NOMO-1 treated with dmso at 0.1 percent for 144 hours (cell line): ENCODE measurements around the gene STRBP.
"Not testable (repeated sequence)": the region's sequence is repeated elsewhere in the genome, so short reads cannot be mapped to it uniquely, and the experiment has no call there.

ENCODE experiments used
- DNase-seq: peaks from one replicate; lab custom pipeline; 2025; ENCODE audit not compliant: unreplicated experiment; lab: John Stamatoyannopoulos, UW

STRBP gene

DNA sequence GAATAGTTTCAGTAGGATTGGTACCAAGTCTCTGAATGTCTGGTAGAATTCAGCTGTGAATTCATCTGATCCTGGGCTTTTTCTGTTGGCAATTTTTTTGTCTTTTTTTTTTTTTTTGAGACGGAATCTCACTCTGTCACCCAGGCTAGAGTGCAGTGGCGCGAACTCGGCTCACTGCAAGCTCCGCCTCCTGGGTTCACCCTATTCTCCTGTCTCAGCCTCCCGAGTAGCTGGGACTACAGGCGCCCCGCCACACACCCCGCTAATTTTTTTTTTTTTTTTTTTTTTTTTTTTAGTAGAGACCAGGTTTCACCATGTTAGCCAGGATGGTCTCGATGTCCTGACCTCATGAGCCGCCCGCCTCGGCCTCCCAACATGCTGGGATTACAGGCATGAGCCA lies 67.9 kb downstream of the STRBP start:
- DNase-seq, result not testable (repeated sequence)

DNA sequence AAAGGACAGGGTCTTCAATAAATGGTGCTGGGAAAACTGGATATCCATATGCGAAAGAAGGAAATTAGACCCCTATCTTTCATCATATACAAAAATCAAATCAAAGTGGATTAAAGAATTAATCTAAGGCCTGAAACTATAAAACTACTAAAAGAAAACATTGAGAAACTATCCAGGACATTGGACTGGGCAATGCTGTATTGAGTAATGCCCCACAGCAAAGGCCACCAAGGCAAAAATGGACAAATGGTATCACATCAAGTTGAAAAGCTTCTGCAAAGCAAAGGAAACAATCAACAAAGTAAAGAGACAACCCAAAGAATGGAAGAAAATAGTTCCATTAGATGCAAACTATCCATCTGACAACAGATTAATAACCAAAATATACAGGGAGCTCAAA lies 72.3 kb downstream of the STRBP start:
- DNase-seq, result no peak

DNA sequence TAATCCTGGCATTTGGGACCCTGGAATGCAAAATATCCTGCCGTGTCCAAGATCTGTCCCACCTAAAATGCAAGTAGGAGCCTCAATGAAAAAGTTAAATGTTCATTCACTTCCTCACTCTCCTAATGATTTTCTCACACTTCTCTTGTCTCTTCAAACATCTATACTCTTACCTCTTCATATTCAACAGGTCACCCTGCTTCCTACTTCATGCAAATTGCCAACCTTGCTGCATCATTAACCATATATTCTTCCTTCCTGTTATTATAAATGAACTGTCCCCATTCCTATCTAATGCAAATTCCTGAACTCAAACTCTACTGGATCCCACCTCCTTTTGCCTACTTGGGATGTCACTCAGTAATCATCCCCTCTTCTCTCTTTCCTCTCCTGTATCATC lies 74.4 kb downstream of the STRBP start:
- DNase-seq, result no peak

GRCh38 chr9:123191680-123192079 lies 76.7 kb downstream of the STRBP start:
- DNase-seq, result no peak

GRCh38 chr9:123191260-123191659 lies 77.1 kb downstream of the STRBP start:
- no peak for DNase-seq

GRCh38 chr9:123187131-123187530 lies 81.3 kb downstream of the STRBP start:
- DNase-seq, result no peak

DNA sequence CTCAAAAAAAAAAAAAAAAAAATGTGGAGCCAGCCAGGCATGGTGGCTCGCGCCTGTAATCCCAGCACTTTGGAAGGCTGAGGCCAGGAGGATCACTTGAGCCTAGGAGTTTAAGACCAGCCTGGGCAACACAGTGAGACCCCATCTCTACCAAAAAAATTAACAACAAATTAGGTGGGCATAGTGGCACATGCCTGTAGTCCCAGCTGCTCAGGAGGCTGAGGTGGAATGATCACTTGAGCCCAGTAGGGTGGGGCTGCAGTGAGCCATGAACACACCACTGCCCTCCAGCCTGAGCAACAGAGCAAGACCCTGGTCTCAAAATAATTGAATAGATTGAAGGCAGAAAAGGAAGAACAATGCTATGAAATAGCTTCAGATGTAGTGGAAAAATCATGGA lies 82.4 kb downstream of the STRBP start:
- DNase-seq, result not testable (repeated sequence)

DNA sequence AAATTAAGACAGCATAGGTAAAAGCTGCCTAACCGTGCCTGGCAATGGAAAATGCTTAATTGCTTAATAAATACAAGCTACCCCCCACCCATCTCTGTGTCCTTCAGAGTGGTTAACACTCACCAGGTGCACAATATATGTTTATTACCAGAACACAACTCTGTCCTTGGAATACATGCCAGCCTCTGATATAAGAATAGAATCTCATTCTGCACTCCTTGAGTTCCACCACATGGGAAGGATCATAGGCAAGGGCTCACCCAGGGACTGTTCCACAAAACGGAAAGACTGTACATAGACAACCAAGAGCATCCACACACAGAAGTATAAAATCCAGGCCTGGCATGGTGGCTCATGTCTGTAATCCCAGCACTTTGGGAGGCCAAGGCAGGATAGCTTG lies 91.4 kb downstream of the STRBP start:
- DNase-seq, result no peak

DNA sequence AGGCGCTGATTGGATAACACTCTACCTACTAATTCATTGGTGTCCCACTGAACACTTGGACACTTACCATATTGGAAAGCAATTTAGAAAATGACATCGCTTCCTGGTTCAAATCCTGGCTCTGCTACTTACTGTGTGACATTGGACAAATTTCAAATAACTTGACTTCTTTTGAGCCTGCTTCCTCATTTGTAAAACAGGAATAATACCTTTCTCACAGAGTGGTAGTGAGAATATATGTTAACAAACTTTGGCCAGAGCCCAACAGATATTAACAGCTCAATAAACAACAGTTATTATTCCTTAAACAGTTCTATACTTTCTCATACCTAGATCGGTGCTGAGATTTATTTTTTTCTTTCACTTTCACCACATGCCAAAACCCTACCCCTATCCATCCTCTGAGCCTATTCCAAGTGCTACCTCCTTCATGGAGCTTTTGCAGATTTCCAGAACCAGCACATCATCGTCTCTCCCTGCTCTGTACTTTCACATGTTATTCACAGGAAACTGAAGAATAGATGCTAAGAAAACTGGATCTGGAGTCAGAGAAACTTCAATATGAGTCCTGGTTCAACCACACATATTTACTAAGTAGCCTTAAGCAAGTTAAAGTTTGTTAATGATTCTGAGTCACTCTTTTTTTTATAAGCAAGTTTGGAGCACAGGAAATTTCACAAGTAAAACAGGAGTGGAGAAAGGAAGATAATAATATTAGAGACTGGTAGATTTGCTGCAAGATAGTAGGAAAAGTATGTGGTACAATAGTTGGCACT lies 92.3 kb downstream of the STRBP start:
- DNase-seq, result no peak

DNA sequence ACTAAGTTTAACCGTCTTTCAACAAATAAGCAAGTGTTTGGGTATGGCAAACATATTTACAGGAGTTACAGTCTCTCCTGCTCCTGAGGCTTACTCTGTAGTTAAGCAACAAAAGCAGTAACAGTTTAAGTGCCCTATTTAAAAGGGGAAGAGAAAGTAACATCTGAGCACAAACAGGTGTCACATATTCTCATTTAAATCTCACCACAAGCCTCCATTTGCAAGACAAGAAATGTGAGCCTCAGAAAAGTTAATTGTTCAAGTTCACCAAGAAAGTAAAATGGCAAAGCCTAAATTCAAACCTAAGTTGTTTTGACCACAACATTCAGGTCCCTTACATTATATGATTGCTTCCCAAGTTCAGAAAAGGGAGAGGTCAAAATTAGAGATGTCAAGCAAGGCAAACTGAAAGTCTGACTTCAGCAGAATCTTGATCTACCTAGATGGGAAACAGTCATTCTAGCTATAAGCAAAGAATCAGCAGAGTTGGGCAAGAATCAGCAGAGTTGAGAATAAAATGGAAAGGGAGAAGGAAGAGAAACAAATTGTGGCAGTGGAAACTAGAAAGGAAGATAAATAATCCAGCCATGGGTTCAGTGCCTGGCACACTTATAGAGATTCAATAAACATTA lies 93.4 kb downstream of the STRBP start:
- peak; percentile 44 for DNase-seq

GRCh38 chr9:123174079-123174478 lies 94.3 kb downstream of the STRBP start:
- DNase-seq, result no peak

GRCh38 chr9:123169926-123170325 lies 98.5 kb downstream of the STRBP start:
- no peak for DNase-seq

GRCh38 chr9:123168586-123168985 lies 99.8 kb downstream of the STRBP start:
- DNase-seq, result no peak

DNA sequence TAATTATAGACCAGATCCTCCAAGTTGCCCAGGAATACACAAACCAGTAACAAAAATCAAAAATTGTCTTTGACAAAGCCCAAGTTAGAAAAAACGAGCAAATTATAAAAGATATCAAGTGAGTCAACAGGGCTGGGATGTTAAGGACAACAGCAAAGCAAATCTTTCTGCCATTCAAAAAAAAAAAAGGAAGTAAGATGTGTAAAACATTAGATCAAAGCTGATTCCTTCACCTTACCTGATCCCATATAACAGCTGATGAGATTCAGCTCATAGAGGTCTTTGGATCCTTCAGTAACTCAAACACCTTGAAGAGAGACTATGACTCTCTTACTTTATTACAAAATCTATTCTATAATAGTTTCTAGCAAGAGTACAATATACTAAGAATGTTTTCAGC lies 100.9 kb downstream of the STRBP start:
- DNase-seq, result no peak

- no peak for DNase-seq
Observed at GRCh38 chr9:123165813-123166212, 102.6 kb downstream of the STRBP start.

GRCh38 chr9:123164285-123164684 lies 104.1 kb downstream of the STRBP start:
- DNase-seq, result no peak

DNA sequence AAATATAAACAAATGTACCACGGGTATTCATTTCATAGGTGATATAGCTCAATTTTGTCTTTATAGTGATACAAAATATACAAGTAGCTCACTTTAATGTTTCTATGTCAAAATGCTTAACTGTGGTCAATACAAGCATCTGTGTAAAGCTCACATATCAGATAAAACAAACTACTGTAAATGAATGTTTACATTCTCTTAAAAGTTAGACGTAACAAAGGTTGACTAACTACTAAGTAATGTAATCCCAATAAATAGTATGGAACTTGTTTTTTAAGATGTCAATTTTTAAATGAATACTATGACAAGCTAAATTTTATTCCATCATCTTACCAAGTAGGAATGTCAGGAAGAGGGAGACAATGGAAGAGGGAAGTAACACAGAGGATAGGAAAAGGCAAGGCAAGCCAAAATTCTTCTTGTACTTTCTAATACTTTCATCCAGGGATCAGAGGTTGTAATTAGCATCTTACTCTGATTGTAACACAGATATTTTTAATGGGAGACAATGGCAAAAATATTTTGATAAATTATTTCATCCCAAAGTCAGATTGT lies 105.5 kb downstream of the STRBP start:
- DNase-seq, result no peak

GRCh38 chr9:123162360-123162759 lies 106.0 kb downstream of the STRBP start:
- no peak for DNase-seq

DNA sequence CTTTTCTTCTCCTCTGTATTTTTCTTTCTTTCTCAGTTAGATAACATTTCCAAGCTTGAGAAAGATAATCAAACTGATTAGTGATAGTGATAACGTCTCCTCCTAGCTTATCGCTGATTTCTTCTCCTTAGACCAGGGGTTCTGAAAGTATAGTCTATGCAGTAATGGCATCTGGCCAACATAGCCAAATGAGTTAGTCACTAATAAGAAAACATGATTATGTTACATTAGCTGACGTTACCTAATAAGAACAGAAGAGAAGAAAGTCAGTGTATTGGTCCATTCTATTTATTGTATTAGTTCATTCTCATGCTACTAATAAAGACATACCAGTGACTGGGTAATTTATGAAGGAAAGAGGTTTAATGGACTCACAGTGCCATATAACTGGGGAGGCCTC lies 111.2 kb downstream of the STRBP start:
- DNase-seq, result no peak

DNA sequence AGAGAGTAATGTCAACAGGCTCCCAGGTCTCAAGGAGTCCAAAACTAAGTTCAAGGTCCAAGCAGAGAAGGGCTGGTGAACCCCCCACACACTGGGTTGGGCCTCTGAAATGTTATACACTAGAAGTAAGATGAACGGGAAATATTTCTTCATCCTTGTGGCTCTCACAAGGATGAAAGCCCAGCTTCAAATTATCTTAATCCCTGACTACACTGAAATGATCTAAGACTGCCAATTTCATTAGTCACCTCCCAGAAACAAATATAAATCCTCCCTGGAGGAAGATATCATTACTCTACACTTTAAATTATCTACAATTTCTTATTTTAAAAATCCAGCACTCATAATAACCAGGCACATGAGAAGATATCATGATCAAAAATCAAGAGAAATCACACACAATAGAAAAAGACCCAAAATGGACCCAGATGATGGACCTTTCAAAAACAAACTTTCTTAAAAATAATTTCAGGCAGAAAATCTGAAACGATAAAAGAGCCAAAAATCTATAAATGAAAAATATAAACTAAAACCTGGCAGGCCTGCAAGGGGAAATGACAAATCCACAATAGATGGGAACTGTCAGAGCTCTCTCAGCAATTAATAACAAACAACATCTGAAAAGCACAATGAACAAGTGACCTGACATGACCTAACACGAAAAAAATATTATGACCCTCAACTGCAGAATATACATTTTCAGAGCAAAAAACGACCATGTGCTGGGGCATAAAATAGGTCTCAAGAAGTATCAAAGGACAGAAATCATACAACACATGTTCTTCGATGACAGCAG lies 117.5 kb downstream of the STRBP start:
- DNase-seq, result no peak

DNA sequence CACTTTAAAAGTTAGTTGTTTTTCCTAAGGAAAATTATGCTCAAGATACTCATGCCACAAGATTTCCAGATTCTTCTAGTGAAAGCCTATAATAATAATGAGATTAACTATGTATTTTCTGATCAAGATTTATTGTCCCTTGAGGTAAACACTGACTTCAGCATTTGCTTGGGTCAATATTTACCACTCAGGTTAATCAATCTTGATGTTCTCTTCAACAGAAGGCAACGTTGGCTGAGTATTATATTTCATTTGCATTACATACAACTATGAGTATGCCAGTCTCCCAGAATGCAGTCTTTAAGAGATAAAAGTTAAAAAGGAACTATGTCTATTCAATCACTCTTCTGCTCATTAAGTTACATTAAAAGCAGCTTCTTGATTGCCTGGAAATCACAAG lies 119.3 kb downstream of the STRBP start:
- DNase-seq, result no peak

DNA sequence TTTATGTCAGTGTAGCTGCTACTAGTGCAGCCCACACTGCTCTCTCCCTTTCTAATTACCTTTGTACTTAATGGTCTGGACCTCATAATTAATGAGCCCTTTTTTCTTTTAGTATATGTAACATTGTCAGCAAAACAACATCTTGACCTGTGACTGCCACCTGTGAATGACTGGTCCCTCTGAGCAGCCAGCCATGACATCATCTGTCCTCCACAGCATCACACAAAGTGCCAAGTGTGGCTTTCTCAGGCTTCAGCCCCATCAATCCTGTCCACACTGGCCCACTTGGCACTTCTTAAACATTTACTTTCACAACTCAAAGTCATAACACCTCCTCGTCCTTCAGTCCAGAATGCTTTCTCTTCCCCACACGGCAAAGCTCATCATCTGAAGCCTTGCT lies 130.2 kb downstream of the STRBP start:
- DNase-seq, result no peak
